ENCODE measurements around the gene RHO.

Gene RHO

GRCh38 chr3:129565902-129566301, 37.5 kb downstream of the RHO start:
- DNase-seq (ENCODE audit: low read depth), result no peak
- TF ChIP-seq CTCF (IDR thresholded peaks at IDR 0.05; ENCODE audit: insufficient read depth, low read depth, low read length, missing control alignments), result no peak
- no peak overlapping the region for H3K4me3 ChIP-seq (ENCODE audit: low read length)

GRCh38 chr3:129567176-129567705, 38.8 kb downstream of the RHO start:
- no peak for DNase-seq (ENCODE audit: low read depth)
- H3K4me3 ChIP-seq (ENCODE audit: low read length), result no peak overlapping the region
- TF ChIP-seq CTCF (IDR thresholded peaks at IDR 0.05; ENCODE audit: insufficient read depth, low read depth, low read length, missing control alignments), result no peak

GRCh38 chr3:129567939-129568338, 39.5 kb downstream of the RHO start:
- no peak overlapping the region for H3K4me3 ChIP-seq (ENCODE audit: low read length)
- no peak for TF ChIP-seq CTCF (IDR thresholded peaks at IDR 0.05; ENCODE audit: insufficient read depth, low read depth, low read length, missing control alignments)
- no peak for DNase-seq (ENCODE audit: low read depth)

GRCh38 chr3:129569856-129570255, 41.4 kb downstream of the RHO start:
- DNase-seq (ENCODE audit: low read depth), result no peak
- no peak for TF ChIP-seq CTCF (IDR thresholded peaks at IDR 0.05; ENCODE audit: insufficient read depth, low read depth, low read length, missing control alignments)
- H3K4me3 ChIP-seq (ENCODE audit: low read length), result no peak overlapping the region

GRCh38 chr3:129571605-129572547, 43.4 kb downstream of the RHO start:
- no peak for TF ChIP-seq CTCF (IDR thresholded peaks at IDR 0.05; ENCODE audit: insufficient read depth, low read depth, low read length, missing control alignments)
- DNase-seq (ENCODE audit: low read depth), result no peak
- H3K4me3 ChIP-seq (ENCODE audit: low read length), result no peak overlapping the region

- TF ChIP-seq CTCF (IDR thresholded peaks at IDR 0.05; ENCODE audit: insufficient read depth, low read depth, low read length, missing control alignments), result no peak
- H3K4me3 ChIP-seq (ENCODE audit: low read length), result no peak overlapping the region
- no peak for DNase-seq (ENCODE audit: low read depth)
Measured at GRCh38 chr3:129572603-129573002, 44.2 kb downstream of the RHO start.
